ENCODE results near the gene ZNF605.

DNA sequence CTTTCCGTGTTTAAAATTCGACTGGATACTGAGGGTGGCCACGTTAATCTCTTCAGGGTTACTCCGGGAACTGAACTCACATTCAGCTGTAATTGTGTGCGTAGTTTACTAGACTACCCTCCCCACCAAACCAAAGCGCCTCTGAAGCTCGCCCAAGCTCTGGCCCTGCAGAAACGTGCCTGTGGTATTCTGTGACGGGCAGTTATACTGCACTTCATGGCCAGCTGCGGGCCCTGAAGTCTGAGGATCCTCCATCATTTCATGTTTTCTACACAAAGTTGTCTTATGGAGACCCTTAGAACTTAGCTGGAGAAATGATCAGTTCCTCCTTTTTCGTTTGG, 30.7 kb upstream of the ZNF605 start:
- TF ChIP-seq POLR2A (IDR thresholded peaks at IDR 0.05), result no peak
- TF ChIP-seq, protein P1, sequence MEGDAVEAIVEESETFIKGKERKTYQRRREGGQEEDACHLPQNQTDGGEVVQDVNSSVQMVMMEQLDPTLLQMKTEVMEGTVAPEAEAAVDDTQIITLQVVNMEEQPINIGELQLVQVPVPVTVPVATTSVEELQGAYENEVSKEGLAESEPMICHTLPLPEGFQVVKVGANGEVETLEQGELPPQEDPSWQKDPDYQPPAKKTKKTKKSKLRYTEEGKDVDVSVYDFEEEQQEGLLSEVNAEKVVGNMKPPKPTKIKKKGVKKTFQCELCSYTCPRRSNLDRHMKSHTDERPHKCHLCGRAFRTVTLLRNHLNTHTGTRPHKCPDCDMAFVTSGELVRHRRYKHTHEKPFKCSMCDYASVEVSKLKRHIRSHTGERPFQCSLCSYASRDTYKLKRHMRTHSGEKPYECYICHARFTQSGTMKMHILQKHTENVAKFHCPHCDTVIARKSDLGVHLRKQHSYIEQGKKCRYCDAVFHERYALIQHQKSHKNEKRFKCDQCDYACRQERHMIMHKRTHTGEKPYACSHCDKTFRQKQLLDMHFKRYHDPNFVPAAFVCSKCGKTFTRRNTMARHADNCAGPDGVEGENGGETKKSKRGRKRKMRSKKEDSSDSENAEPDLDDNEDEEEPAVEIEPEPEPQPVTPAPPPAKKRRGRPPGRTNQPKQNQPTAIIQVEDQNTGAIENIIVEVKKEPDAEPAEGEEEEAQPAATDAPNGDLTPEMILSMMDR (IDR thresholded peaks at IDR 0.05), result no peak
- no peak for TF ChIP-seq EP300 (IDR thresholded peaks at IDR 0.05)
